ENCODE measurements around the gene VPS39. TPM values are rescaled to one million over a fixed set of nuclear protein-coding genes. Genes with fewer than 3 reads are reported as not detected.

The VPS39 gene
- total RNA-seq, 6 experiments from 2014 or later, result 16.6 to 32.7 (median 23.2) TPM

- 68% methylated on average over 4 of the region's 6 CpGs for WGBS (ENCODE audit: insufficient coverage, low coverage, low lambda C conversion rate, missing lambda C conversion rate)
- H3K27me3 ChIP-seq, result no peaks in the 10 kb centered on the region
- intact Hi-C loops (cut with DNase I), result no loop called here
- DNase-seq (peak in 1 of 3 donors; percentile 29), ATAC-seq (no peak)
- no peak overlapping the region for H3K4me3 ChIP-seq
- H3K4me1 ChIP-seq, result no peaks in the 10 kb centered on the region
- H3K27ac ChIP-seq, result no peak overlapping the region
- TF ChIP-seq POLR2A (IDR thresholded peaks at IDR 0.05) (no peak), CTCF (IDR thresholded peaks at IDR 0.05) (no peak)
- H3K9me3 ChIP-seq, result no peaks in the 10 kb centered on the region
- no peaks in the 10 kb centered on the region for H3K36me3 ChIP-seq
These were observed 68.5 kb downstream of the VPS39 start for GRCh38 chr15:42139596-42139995.

- whole genome bisulfite sequencing (ENCODE audit: insufficient coverage, low coverage, low lambda C conversion rate, missing lambda C conversion rate), result 25% methylated on average over 2 of the region's 3 CpGs
- intact Hi-C loops (cut with DNase I), result no loop called here
- no peaks in the 10 kb centered on the region for H3K4me1 ChIP-seq
- DNase-seq (peak in 1 of 3 donors; percentile 42), ATAC-seq (peak in 1 of 4 donors; percentile 17)
- H3K36me3 ChIP-seq, result no peaks in the 10 kb centered on the region
- no peaks in the 10 kb centered on the region for H3K9me3 ChIP-seq
- TF ChIP-seq CTCF (IDR thresholded peaks at IDR 0.05) (no peak), POLR2A (IDR thresholded peaks at IDR 0.05) (no peak)
- H3K27me3 ChIP-seq, result no peaks in the 10 kb centered on the region
- no peak overlapping the region for H3K4me3 ChIP-seq
- H3K27ac ChIP-seq, result no peak overlapping the region
These were observed 69.1 kb downstream of the VPS39 start for GRCh38 chr15:42138968-42139386.

- Histone ChIP-seq H3K36me3 (no peaks in the 10 kb centered on the region), H3K4me3 (no peak overlapping the region), H3K27ac (no peak overlapping the region), H3K4me1 (no peaks in the 10 kb centered on the region), H3K27me3 (no peaks in the 10 kb centered on the region), H3K9me3 (no peaks in the 10 kb centered on the region)
- TF ChIP-seq CTCF (IDR thresholded peaks at IDR 0.05), result no peak
- no peak for TF ChIP-seq POLR2A (IDR thresholded peaks at IDR 0.05)
- intact Hi-C loops (cut with DNase I), result no loop called here
- peak in 1 of 3 donors; percentile 16 for DNase-seq
- WGBS (ENCODE audit: insufficient coverage, low coverage, low lambda C conversion rate, missing lambda C conversion rate), result 89% methylated on average over 3 of the region's 4 CpGs
- ATAC-seq, result no peak
These were observed 69.7 kb downstream of the VPS39 start for GRCh38 chr15:42138411-42138810.

- Histone ChIP-seq H3K36me3 (no peaks in the 10 kb centered on the region), H3K4me1 (no peaks in the 10 kb centered on the region), H3K27me3 (no peaks in the 10 kb centered on the region), H3K4me3 (no peak overlapping the region), H3K27ac (no peak overlapping the region), H3K9me3 (no peaks in the 10 kb centered on the region)
- 37% methylated on average over 7 of the region's 11 CpGs for WGBS (ENCODE audit: insufficient coverage, low coverage, low lambda C conversion rate, missing lambda C conversion rate)
- intact Hi-C loops (cut with DNase I), result no loop called here
- peak; percentile 28 to 48 (median 40) for TF ChIP-seq CTCF (IDR thresholded peaks at IDR 0.05)
- no peak for TF ChIP-seq POLR2A (IDR thresholded peaks at IDR 0.05)
- DNase-seq (peak in 1 of 3 donors; percentile 35), ATAC-seq (peak in 3 of 4 donors; percentile 26 to 45 (median 37))
These were observed 70.4 kb downstream of the VPS39 start for GRCh38 chr15:42137461-42138261.
